Progenitor cell of endocrine pancreas (in vitro differentiated cells): Measurements from ENCODE around the gene KMT5B. TPM values are rescaled to one million over a fixed set of nuclear protein-coding genes. Genes with fewer than 3 reads are reported as not detected.

ENCODE experiments used
- DNase-seq: peaks from one replicate; pipeline ENCODE4 v3.0.0; 2021; ENCODE audit warnings: low spot score; ENCODE audit not compliant: unreplicated experiment
- H3K27ac Mint-ChIP-seq: 2 replicates; pipeline ENCODE4 v1.8.0; 2021; ENCODE audit warnings: mild to moderate bottlenecking, moderate library complexity, mixed read lengths
- H3K27me3 Mint-ChIP-seq: 2 replicates; pipeline ENCODE4 v1.8.0; 2021; ENCODE audit warnings: mixed read lengths
- H3K36me3 Mint-ChIP-seq: 2 replicates; pipeline ENCODE4 v1.8.0; 2022; ENCODE audit warnings: mixed read lengths; ENCODE audit not compliant: insufficient read depth
- H3K4me1 Mint-ChIP-seq: 2 replicates; pipeline ENCODE4 v1.8.0; 2021; ENCODE audit warnings: low read depth, mixed read lengths
- H3K4me3 Mint-ChIP-seq: 2 replicates; pipeline ENCODE4 v1.8.0; 2021; ENCODE audit warnings: low read depth, mild to moderate bottlenecking, moderate library complexity, mixed read lengths
- H3K9me3 Mint-ChIP-seq: 2 replicates; pipeline ENCODE4 v1.8.0; 2021; ENCODE audit warnings: low read depth, mixed read lengths
- CTCF ChIP-seq: fragments of 200-600 bp; sonication (generic); IDR thresholded peaks from one replicate; pipeline ENCODE4 v1.5.0; 2021; ENCODE audit warnings: antibody characterized with exemption, mild to moderate bottlenecking; ENCODE audit not compliant: unreplicated experiment
- total RNA-seq: library from RNA; stranded (reverse); gene quantifications from 2 replicates; pipeline ENCODE4 v1.2.1, GENCODE V29; 2021

The KMT5B gene
- total RNA-seq, 1 donor from 2014 or later = 67.5 TPM

- Mint-ChIP-seq H3K27me3 (peaks cover 13% of the 10 kb centered on the region), H3K36me3 (no peaks in the 10 kb centered on the region), H3K9me3 (no peaks in the 10 kb centered on the region), H3K27ac (peak overlapping the region; percentile 98), H3K4me3 (peak overlapping the region; percentile 95), H3K4me1 (peaks cover 31% of the 10 kb centered on the region)
- peak; percentile 54 for DNase-seq
- peak; percentile 50 for TF ChIP-seq CTCF
These were observed 518 bp downstream of the KMT5B start for GRCh38 chr11:68212421-68213134.

- H3K4me3 Mint-ChIP-seq = peak overlapping the region; percentile 95
- no peak for DNase-seq
- H3K36me3 Mint-ChIP-seq = peaks cover 2% of the 10 kb centered on the region
- H3K9me3 Mint-ChIP-seq = no peaks in the 10 kb centered on the region
- TF ChIP-seq CTCF = no peak
- peak overlapping the region; percentile 76 for H3K27ac Mint-ChIP-seq
- peaks cover 10% of the 10 kb centered on the region for H3K27me3 Mint-ChIP-seq
- peaks cover 33% of the 10 kb centered on the region for H3K4me1 Mint-ChIP-seq
These were observed 1.6 kb downstream of the KMT5B start for GRCh38 chr11:68211546-68211945.

GRCh38 chr11:68206211-68206610 lies 6.9 kb downstream of the KMT5B start:
- Mint-ChIP-seq H3K4me3 (no peak overlapping the region), H3K4me1 (peaks cover 25% of the 10 kb centered on the region), H3K9me3 (no peaks in the 10 kb centered on the region), H3K27ac (peak overlapping the region; percentile 35), H3K27me3 (no peaks in the 10 kb centered on the region), H3K36me3 (peaks cover 2% of the 10 kb centered on the region)
- DNase-seq = no peak
- peak; percentile 79 for TF ChIP-seq CTCF

GRCh38 chr11:68204402-68204801 lies 8.7 kb downstream of the KMT5B start:
- Mint-ChIP-seq H3K36me3 (peaks cover 2% of the 10 kb centered on the region), H3K4me1 (peaks cover 18% of the 10 kb centered on the region), H3K4me3 (no peak overlapping the region), H3K27ac (no peak overlapping the region), H3K9me3 (no peaks in the 10 kb centered on the region), H3K27me3 (no peaks in the 10 kb centered on the region)
- DNase-seq = no peak
- no peak for TF ChIP-seq CTCF

- Mint-ChIP-seq H3K27me3 (no peaks in the 10 kb centered on the region), H3K4me1 (peaks cover 10% of the 10 kb centered on the region), H3K27ac (no peak overlapping the region)
These were observed 10.9 kb downstream of the KMT5B start for GRCh38 chr11:68202165-68202564.

More at GRCh38 chr11:68202165-68202564, 10.9 kb downstream of the KMT5B start:
- H3K4me3 Mint-ChIP-seq = no peak overlapping the region
- no peaks in the 10 kb centered on the region for H3K9me3 Mint-ChIP-seq
- TF ChIP-seq CTCF = no peak
- H3K36me3 Mint-ChIP-seq = peaks cover 1% of the 10 kb centered on the region
- no peak for DNase-seq
